Fibroblast of the conjunctiva (primary cell): ENCODE results near the gene ZIC4.

ENCODE experiments used
- DNase-seq: peaks from one replicate; pipeline ENCODE4 v3.0.0-alpha.2; 2010; ENCODE audit warnings: low read depth

Gene ZIC4

GRCh38 chr3:147417551-147418295, 11.4 kb upstream of the ZIC4 start:
- no peak for DNase-seq

DNA sequence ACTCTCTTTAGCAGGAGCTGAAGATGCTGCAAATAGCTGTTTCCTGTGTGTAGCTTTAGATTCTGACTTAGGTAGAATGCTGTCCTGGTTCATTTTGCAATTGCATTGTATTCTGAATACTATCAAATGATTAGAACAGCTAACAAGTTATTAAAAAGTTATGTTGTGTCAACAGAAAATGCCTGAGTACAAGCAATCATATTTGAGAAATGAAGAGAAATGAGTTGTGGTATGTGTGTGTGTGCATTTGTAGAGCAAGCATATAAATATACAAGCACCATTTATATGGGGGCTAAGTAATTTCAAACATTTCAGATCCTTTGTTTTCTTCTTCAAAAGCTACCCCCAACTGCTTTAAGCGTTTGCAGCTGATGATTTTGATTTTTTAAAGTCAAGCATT, 10.6 kb upstream of the ZIC4 start:
- no peak for DNase-seq

GRCh38 chr3:147415874-147416273, 9.5 kb upstream of the ZIC4 start:
- no peak for DNase-seq

DNA sequence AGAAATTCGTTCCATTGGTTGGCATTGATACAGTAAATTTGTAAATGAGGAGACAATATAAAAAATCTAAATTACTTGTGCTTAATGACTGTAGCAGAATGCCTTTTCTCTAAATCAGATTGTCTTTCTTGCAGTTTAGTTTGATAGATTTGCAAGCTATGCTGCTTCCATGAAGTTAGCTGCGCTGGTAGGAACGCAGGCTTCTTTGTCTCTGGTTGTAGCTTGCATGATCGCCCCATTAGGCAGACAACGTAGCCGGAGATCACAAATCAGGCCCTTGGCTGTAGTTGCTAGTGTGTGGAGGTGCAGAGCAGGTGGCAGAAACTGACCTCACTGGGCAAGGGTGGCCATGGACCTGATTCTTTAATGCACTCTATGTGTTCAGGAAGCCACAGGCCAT, 8.9 kb upstream of the ZIC4 start:
- DNase-seq = no peak

GRCh38 chr3:147414390-147415138, 8.2 kb upstream of the ZIC4 start:
- DNase-seq = no peak

- DNase-seq = no peak
Measured at GRCh38 chr3:147413686-147414389, 7.5 kb upstream of the ZIC4 start.

- DNase-seq = no peak
Measured at GRCh38 chr3:147412917-147413685, 6.8 kb upstream of the ZIC4 start.

GRCh38 chr3:147412261-147412916, 6.0 kb upstream of the ZIC4 start:
- no peak for DNase-seq

- DNase-seq = no peak
Measured at GRCh38 chr3:147411815-147412241, 5.5 kb upstream of the ZIC4 start.

DNA sequence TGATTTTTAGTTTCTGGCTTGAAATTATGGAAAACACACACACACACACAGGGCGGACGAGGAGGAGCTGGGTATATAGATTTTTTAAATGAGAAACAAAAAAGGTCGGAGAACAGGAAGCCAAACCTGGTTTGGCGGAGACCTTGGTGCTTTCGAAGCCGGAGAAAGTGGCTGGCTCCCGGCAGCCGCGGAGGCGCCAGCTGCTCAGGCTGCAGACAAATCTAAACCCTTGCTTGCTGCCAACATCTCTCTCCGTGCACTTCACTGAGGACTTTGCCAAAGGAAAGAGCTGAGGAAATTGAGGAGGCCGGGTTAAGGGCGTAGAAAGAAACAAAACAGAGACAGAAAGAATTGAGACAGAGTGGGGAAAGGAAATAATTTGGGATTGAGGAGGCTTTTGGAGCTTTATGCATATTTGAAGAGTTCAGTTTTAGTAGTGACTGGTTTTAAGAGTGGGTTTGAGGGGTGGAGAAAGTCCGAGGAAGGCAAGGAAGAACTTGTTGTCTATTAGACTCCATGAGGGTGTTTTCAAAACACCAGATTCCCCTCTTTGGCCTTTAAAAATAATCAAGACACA, 5.0 kb upstream of the ZIC4 start:
- no peak for DNase-seq

GRCh38 chr3:147410526-147411237, 4.3 kb upstream of the ZIC4 start:
- no peak for DNase-seq

GRCh38 chr3:147410116-147410525, 3.8 kb upstream of the ZIC4 start:
- DNase-seq = no peak

- no peak for DNase-seq
Measured at GRCh38 chr3:147409143-147410115, 3.1 kb upstream of the ZIC4 start, which contains the start of gene ZIC1. Gene ZIC1 (plus strand): TSS chr3:147409365. CDS start chr3:147410113, 748 bp downstream.

- no peak for DNase-seq
Measured at GRCh38 chr3:147408188-147409100, 2.1 kb upstream of the ZIC4 start.

- DNase-seq = no peak
Measured at GRCh38 chr3:147407498-147408187, 1.3 kb upstream of the ZIC4 start.

DNA sequence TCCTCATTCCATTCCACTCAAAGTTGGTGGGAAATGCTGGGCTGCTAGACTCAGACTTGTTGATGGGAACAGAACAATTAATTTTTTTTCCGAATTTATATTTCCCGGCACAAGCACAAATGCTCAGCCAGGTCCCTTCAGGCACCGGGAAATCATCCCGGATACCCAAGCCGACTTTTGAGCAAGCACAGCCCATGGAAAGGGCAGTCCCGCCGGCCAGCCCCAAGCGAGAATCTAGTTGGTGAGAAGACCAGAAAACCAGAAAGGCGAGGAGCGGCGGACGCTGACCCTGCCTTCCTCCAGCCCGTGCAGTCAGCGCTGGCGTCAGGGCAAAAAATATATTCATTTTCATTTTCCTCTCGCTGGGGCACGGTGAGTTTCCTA, 763 bp upstream of the ZIC4 start:
- no peak for DNase-seq

DNA sequence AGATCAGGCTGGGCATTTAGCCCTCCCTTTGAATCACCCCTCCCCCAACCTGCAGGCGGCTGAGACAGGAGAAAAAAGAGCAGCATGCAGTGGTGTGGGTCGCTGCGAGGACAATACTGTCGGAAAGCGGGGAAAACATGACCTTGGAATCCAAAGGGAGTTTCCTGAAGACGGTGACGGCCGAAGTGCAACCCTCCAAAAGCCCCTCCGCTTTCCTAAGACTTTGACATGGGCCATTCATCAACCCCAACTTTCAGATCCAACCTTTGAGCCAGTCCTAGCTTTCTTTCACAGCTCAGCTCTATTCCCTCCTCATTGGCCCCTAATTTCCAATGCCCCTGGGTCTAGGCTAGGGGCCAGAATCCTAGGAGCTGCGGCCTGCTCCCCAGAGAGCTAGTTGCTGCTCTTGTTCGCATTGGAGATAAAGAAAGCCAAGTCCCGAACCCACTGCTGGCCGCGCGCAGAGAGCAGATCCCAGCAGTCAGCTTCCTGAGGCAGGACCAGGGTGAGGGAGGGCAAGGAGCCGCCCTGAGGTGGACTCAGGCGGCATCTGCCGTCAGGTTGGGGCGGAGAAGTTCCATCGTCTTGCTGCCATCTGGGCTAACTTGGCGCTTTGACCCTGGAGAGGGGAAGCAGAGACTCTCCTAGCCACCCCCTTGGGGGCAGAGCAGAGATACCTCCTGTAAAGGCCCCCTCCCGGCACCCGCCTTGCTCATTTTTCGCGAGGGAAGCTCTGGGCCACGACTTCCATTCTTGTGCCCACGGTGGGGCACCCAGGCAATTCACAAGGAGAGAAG, 914 bp downstream of the ZIC4 start:
- DNase-seq = no peak
